ENCODE measurements around the gene AQP1.

DNA sequence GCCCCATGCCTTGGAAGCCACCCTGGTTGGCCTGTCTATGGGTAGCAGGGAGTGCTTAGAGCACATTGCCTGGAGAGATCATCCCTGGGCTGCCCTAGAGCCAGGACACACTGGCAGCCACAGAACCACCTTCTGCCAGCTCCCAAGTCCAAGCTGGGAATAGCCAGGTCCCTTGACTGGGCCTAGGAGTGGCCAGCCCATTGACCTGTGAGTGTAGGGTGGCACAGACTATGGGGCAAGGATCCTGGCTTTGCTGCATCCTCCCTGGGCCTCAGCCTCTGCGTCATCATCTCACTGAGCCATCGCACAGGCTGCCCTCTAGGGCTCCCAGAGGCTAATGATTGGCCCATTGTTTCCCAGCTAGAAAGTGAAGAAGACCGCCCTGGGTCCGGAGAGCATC, 7.0 kb downstream of the AQP1 start:
- TF ChIP-seq TEAD4 (IDR thresholded peaks at IDR 0.05) (no peak), EP300 (IDR thresholded peaks at IDR 0.05; ENCODE audit: borderline replicate concordance) (no peak), REST (IDR thresholded peaks at IDR 0.05; ENCODE audit: low read depth) (no peak), TAF1 (IDR thresholded peaks at IDR 0.05; ENCODE audit: low read depth) (no peak), RAD21 (IDR thresholded peaks at IDR 0.05; ENCODE audit: low read depth) (no peak), CREB1 (IDR thresholded peaks at IDR 0.05; ENCODE audit: low read depth) (no peak), EGR1 (IDR thresholded peaks at IDR 0.05) (no peak), MAX (IDR thresholded peaks at IDR 0.05) (no peak)
